ENCODE measurements around the gene PROZ.

Gene PROZ

DNA sequence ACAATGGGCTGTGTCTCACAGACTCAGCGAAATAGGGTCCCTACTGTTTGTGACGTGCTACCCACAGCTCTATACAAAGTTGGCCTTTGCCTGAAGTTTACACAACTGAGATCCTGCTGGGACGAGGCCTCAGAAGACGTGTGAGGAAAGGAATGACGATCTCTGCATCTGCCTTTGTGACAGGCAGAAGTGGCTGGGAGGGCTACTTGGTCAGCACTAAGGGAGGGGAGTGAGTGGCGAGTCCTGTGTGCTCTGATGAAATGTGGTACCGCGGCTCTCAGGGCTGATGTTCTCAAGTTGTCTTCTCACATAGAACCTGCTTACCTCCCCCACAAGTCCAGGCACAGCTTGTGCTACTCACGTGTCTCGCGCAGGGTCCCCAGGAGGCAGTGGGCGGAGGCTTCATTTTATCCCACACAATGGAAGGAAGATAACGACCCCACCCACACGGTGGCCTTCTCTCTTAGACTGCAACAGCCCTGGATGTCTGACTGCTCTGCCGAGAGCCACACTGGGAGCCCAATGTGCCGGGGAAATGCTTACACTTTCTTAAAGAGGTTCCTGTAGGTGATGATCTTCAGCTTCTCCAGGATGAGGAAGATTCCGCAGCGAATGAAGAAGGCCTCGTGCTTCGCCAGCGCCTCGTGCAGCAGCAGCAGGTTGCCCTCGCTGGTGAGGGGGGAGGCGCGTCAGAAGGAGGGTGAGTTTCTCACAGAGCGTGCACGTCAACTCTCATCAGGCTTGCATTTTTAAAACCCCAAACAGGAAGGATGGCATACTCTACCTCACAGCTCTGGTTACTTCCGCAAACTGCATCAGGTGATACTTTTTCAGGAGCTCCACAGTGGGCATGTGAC is 21.2 kb downstream of the PROZ start:
- TF ChIP-seq GATA1 (IDR thresholded peaks at IDR 0.05; ENCODE audit: low read depth, low read length) (no peak), POLR2A (IDR thresholded peaks at IDR 0.05; ENCODE audit: low read length) (no peak)
- peak; percentile 31 to 65 for DNase-seq

DNA sequence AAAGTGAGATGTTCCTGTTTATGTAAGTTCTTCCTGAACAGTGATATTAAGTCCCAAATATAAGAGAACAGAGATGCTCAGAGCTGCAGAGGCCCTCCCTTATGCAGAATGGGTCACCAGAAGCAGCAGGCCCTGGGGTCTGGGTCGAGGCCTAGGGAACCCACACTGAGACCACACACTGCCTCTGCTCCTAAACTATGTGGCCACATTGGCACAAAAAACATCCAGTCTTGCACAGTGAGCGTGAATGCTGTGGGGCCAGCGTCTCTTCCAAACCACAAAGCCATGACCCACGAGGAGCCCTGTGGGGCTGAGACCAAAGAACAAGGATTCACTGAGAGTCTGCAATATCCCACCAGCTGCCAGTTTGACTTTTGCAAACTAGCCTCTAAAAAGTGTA is 23.6 kb downstream of the PROZ start:
- DNase-seq, result no peak
- TF ChIP-seq GATA1 (IDR thresholded peaks at IDR 0.05; ENCODE audit: low read depth, low read length) (no peak), POLR2A (IDR thresholded peaks at IDR 0.05; ENCODE audit: low read length) (no peak)

DNA sequence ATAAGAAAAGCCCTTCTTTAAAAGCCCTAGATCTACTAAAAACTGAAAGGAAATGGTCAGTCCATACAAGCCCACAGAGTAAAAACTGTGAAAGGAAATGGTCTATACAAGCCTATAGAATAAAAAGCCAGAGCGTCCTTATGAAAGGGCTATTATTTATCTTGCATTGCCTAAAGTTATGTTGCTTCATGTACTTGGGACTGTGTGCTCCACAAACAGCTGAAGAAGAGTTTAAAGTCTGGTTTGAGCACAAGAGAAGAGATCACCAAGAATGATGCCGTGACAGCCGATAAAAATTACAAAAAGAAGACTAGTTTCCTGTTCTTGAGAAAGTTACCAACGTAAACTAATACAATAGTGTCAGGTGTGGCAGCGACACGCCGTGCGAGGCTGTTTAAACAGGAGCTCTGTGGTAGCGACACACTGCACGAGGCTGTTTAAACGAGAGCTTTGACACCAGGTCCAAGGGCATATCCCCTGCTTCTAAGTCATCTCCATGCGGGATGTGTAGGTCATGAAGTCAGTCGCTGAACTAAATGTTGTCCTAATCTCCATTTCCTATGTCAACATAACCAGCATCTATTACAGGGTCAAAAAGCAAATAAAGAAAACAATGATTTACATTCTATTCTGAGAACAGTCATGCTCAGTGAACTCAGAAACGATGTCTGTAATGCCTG is 25.1 kb downstream of the PROZ start:
- no peak for TF ChIP-seq GATA1 (IDR thresholded peaks at IDR 0.05; ENCODE audit: low read depth, low read length)
- no peak for TF ChIP-seq POLR2A (IDR thresholded peaks at IDR 0.05; ENCODE audit: low read length)
- DNase-seq, result no peak

DNA sequence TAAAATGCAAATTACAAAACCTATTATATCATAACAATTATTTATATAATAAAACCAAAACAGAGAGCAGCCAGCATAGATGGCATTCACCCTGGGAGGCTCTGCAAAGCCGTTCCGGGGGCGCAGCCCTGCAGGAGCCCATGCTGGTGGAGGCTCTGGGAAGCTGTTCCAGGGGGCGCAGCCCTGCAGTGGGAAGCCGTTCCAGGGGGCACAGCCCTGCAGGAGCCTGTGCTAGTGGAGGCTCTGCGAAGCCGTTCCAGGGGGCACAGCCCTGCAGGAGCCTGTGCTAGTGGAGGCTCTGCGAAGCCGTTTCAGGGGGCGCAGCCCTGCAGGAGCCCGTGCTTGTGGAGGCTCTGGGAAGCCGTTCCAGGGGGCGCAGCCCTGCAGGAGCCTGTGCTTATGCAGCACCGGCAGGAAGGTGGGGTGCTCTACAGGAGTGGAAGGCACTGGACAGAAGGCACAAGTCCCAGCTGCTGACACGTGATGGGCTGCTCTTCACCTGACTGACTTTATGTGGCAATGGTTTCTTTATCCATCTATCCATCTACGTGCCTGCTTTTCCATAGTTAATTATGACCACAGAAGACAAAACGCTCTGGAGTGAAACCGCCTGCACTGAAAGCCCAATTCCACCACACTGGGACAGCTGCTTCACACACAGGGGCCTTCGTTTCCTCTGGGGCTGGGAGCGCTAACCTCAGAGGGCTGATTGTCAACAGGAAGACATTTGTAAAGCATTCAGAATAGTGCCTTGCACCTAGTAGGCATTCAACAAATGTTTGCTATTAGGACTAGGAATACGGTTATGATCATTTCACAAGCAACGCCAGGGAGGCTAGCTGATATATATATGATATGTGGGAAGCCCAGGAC is 26.4 kb downstream of the PROZ start:
- no peak for TF ChIP-seq POLR2A (IDR thresholded peaks at IDR 0.05; ENCODE audit: low read length)
- no peak for TF ChIP-seq GATA1 (IDR thresholded peaks at IDR 0.05; ENCODE audit: low read depth, low read length)
- DNase-seq, result no peak

DNA sequence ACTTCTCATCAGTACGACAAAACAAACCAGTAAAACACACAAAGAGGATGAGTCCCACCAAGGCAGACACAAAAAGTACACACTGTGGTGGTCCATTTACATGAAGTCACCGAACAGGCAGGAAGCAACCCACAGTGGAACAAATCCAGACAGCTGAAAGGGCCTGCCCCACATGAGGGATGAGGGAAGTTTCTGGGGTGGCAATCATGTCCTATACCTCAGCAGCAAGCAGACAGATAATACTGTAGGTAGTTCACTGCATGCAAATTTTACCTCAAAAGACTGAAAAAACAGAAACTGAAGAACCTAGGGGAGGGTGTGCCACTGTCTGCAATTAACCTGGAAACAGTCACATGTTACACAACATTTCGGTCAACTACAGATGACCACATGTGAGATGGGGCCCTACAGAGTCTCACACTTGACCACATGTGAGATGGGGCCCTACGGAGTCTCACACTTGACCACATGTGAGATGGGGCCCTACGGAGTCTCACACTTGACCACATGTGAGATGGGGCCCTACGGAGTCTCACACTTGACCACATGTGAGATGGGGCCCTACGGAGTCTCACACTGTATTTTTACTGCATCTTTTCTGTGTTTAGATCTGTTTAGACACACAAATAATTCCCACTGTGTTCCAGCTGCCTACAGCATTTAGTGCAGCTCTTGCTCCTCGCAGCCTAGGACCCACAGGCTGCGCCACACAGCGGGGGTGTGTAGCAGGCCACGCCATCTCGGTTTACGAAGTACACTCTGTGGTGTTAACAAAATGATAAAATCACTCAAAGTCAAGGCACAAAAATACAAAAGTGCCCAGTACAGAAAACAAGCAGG is 27.8 kb downstream of the PROZ start:
- DNase-seq, result peak in 1 of 2 experiments; percentile 43
- TF ChIP-seq GATA1 (IDR thresholded peaks at IDR 0.05; ENCODE audit: low read depth, low read length) (no peak), POLR2A (IDR thresholded peaks at IDR 0.05; ENCODE audit: low read length) (no peak)

DNA sequence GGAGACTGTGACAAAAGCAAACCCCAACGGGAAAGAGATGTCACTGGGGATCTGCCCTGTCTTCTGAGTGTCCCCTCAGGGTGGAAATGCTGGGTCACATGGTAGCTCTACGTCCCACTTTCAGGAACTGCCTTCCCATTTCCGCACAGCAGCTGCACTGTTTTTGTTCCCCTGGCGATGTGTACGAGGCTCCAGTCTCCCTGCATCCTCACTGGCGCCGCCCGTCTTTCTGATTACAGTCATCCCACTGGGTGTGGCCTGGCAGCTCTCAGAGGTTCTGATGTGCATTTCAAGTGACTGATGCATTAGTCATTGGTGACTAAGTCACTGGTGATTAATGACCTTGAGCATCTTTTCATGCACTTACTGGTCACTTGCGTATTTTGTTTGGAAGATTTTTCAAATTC is 28.8 kb downstream of the PROZ start:
- TF ChIP-seq GATA1 (IDR thresholded peaks at IDR 0.05; ENCODE audit: low read depth, low read length), result no peak
- no peak for TF ChIP-seq POLR2A (IDR thresholded peaks at IDR 0.05; ENCODE audit: low read length)
- peak; percentile 89 to 94 for DNase-seq

DNA sequence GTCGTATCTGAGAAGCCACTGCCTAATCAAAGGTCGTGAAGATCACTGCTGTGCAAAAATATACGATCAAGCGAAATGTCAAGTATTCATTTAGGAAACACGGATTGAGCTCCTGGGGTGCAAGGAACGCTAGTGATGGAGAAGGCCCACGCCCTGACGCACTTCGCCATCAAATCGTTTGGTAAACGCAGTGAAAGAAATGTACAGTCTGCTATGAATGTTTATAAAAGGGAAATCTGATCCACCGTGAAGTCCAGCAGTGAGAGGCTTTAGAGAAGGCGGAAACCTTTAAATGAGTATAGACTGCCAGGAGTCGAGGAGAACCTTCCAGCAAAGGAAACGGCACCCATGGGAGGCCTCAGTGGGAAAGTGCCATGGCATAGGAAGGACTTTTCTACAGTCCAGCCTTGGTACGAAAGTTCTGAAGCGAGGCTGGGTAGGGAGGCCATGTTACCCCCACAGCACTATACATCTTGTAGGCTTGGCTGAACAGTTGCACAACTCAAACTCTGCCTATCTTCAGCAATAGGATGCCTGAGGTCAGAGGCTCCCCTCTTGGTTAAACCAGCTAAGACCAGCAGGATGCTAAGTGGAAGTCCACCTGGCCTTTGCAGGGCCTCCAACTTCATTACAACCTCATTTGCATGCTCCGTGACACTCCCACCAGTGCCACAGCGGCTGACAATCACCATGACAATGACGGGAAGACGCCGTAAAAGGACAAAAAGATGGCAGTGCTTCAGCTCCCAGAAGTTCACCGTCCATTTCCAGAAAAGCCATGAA is 29.6 kb downstream of the PROZ start:
- peak in 1 of 2 experiments; percentile 41 for DNase-seq
- TF ChIP-seq POLR2A (IDR thresholded peaks at IDR 0.05; ENCODE audit: low read length), result no peak
- no peak for TF ChIP-seq GATA1 (IDR thresholded peaks at IDR 0.05; ENCODE audit: low read depth, low read length)

DNA sequence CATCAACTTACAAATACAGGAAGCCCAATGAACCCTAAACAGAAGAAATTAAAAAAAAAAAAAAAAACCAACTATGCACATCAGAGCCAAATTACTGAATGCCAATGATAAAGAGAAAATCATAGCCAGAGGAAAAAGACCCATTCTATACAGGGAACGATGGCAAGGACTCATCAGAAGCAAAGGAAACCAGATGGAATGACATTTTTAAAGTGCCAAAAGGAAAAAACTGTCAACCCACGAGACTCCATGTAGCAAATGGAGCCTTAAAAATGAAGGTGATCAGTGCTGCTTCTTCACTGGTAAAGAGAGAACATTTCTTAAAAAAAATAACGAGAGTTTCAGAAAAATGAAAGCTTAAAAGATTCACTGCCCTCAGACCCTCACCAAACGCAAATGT is 31.7 kb downstream of the PROZ start:
- no peak for TF ChIP-seq GATA1 (IDR thresholded peaks at IDR 0.05; ENCODE audit: low read depth, low read length)
- TF ChIP-seq POLR2A (IDR thresholded peaks at IDR 0.05; ENCODE audit: low read length), result no peak
- no peak for DNase-seq

DNA sequence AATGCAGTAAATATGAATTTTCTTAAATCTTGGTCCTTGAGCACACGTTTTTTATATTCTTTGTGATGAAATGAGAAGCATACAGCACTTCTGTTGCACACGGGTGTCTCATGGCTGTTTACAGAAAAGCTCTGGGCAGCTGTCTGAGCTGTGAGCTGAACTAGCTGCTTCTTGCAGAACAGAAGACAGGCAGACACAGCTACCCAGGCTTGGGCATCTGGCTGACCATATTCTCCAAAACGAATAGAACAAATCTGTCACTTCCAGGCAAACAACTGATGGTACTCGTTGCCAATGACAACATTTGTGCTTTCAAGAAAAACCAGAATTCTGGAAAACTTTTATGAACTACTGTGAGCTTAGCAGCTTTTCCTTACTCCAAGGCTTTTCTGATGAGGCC is 33.8 kb downstream of the PROZ start:
- DNase-seq, result no peak
- TF ChIP-seq POLR2A (IDR thresholded peaks at IDR 0.05; ENCODE audit: low read length), result no peak
- TF ChIP-seq GATA1 (IDR thresholded peaks at IDR 0.05; ENCODE audit: low read depth, low read length), result no peak

DNA sequence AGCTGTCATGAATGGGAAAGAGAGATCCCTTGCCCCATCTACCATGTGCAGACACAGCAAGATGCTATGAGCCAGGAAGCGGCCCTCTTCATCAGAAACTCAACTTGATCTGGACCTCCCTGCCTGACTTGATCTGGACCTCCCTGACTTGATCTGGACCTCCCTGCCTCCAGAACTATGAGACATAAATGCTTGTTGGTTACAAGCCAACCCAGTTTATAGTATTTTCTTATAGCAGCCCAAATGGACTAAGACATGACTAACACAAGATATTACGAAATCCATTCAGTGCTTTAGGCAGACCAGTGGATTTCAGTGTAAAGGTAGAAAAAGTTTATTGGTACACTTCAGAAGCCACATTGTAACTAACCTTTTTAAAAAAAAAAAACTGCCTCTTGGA is 34.5 kb downstream of the PROZ start:
- DNase-seq, result peak in 1 of 2 experiments; percentile 41
- TF ChIP-seq GATA1 (IDR thresholded peaks at IDR 0.05; ENCODE audit: low read depth, low read length), result no peak
- no peak for TF ChIP-seq POLR2A (IDR thresholded peaks at IDR 0.05; ENCODE audit: low read length)

DNA sequence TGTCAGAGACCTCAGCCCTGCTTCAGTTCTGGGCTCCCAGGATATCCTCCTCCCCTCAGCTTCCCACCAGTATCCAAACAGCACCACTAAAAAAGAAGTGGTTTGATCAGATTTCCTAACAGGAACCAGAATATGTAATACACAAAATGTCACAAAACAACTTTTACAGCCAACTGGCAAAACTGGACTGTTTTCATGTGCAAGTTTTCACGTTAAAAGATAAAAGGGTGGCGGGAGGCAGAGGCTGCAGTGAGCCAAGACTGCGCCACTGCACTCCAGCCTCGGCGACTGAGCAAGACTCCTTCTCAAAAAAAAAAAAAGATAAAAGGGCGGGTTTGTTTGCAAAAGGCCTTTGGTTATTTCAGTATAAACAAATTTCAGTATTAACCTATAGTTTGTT is 36.9 kb downstream of the PROZ start:
- TF ChIP-seq POLR2A (IDR thresholded peaks at IDR 0.05; ENCODE audit: low read length) (no peak), GATA1 (IDR thresholded peaks at IDR 0.05; ENCODE audit: low read depth, low read length) (no peak)
- DNase-seq, result no peak

DNA sequence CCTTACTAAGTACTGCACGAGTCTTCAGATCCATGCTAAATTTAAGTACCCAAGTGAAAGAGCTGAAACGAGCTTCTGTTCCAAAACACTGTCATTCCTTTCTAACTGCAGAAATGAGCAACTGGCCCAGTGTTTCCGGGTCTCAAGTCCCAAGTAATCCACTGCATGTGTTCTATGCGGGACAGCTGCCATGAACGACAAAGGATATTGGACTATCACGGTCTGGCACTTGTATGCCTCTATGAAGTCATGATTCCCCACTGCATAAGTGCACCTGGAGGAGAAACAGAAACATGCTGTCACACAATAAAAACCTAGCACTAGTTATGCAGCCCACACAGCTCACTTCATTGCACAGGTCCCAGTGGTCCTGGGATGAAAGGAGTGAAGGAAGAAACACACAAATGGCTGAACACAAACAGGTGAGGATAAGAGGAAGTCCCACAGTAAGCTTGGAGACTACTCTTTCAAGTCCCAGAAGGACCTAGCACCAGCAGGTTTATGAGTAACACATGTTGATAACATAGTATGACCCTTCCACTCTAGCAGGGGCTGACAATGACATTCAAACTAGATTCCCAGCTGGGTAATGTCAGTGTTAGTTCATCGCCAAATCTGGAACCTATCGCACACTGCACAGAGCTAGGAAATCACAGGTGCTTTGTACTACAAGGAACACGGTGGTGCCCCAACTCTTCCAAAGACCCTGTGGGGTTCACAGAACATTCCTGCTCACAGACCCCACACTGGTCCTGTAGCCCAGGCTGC is 38.7 kb downstream of the PROZ start:
- TF ChIP-seq GATA1 (IDR thresholded peaks at IDR 0.05; ENCODE audit: low read depth, low read length), result no peak
- TF ChIP-seq POLR2A (IDR thresholded peaks at IDR 0.05; ENCODE audit: low read length), result no peak
- DNase-seq, result no peak
